HL-60/S4 treated with retinoic acid at 250 ng/mL for 4 days and 3 days (cell line): ENCODE results near the gene CENPP.

Source experiments
- in situ Hi-C: fragments of 300-500 bp; cut with MboI; formaldehyde crosslinking; loops from 2 replicates; pipeline ENCODE4 v1.7.0; 2022; ENCODE audit warnings: low sequenced_read_pairs

CENPP gene

DNA sequence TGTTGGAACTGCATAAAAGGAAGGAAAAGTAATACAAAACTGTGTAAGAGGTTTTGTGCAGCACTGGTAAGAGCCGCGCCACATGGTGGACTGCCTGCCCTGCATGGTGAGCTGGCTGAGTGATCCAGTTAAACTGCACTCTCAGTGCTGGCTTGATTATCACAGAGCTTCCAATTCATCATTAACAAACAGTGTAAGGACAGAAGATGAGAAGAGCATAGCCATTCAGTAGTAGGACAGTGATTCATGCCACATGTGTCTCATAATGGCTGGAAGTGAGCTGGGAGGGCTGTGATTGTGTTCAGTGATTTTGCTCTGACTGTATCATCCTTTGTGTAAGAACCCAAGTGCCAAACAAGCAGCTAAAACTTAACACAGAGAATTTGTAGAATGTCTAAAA, 142.5 kb downstream of the CENPP start:
- in situ Hi-C loops, result no loop called here

DNA sequence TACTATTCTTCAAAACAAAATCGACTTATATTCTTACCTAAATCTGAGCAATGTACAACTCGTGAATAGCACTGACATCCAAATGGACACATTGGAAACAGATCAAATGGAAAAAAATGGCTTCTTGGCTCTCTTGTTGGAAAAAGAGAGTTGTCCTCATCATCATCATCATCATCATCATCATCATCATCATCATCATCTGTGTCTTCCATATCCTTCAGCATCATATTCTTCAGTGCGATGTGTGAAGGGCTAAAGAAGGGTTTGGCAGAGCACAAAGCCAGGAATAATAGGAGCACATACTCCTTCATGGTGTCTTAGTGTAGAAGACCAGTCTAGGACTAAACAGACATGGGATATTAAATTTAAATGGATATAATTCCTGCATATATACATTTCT, 148.8 kb downstream of the CENPP start:
- in situ Hi-C loops, result no loop called here

DNA sequence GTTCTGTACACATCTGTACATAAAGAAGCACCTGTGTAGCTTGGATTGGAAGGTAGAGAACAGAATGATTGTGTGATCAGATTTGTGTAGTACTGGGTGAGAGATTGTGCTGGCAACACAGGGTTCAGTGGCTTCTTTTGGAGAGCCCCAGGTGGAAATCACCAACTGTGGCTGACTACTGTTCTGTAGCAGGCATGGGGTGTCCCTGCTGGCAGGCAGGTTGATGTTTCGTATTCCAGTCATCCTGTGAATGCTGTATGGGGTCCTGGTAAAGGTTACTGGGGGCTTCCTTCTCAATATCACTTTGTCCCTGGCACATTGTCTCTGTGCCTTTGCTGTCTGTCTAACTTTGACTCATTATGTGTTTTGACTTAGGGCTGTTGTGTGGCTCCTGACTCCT, 151.2 kb downstream of the CENPP start:
- in situ Hi-C loops, result no loop called here

DNA sequence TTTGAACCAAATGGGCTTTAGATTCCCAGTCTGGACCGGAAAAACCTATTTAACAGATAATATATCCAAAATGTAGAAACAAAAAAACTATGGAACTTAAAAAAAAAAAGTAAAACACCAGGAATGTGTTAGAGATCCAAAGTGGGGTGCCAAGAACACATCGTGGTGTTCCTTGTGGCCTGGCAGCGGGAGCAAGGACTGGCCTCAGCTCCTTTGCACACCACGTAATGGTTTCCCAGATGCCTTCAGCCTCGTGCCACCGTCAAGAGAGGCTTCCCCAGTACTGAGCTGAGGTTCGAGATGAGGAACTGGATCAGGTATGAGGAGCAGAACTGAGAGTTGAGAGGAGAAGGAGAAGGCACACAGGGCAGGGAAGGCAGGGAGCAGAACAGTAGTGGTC, 153.0 kb downstream of the CENPP start:
- in situ Hi-C loops, result no loop called here

- in situ Hi-C loops, result no loop called here
Observed at GRCh38 chr9:92479346-92479745, 153.6 kb downstream of the CENPP start.

DNA sequence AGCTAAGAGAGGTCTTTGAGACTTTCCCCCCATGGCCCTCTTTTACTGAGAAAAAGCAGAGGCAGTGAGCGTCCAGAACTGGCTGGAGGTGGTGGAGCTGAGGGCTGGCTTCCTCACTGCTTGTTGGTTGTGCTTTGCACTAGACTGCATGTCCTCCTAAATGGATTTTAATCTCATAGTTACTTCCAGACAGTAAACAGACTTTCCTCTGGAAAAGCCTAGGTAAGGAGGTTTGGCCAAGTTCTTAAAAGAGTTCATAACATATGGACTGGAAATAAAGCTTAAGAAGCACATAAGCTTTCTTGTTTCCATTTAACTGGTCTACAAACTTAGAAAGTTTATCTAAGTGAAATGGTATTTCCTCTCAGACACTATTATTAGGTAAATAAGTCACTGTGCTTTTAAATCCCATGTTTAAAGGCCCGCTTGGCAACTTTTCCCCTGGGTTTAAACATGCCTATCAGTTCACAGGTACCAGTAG, 154.6 kb downstream of the CENPP start:
- in situ Hi-C loops, result no loop called here

- in situ Hi-C loops, result no loop called here
Observed at GRCh38 chr9:92480986-92481633, 155.4 kb downstream of the CENPP start.

DNA sequence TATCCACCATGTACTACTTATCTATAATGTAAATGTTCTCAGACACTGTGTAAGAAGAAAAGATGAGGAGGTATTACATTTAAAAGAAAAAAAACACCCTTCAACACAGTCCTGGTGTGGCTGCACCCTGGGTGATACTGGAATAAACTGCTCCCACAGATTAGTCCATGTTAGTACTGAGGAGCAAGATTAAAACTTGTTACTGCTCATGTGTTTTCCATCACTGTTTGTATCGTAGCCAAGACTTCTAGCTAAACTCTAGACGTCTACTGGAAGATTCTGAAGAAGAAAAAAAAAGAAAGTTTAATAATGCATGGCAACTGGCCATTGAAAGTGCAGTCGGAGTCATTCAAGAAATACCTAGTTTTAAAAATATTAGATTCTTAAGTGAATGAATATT, 156.6 kb downstream of the CENPP start, which contains the start of gene ASPN:
Gene ASPN (minus strand): TSS at position 178 of the 400 bp plus-strand sequence.
- in situ Hi-C loops, result no loop called here

DNA sequence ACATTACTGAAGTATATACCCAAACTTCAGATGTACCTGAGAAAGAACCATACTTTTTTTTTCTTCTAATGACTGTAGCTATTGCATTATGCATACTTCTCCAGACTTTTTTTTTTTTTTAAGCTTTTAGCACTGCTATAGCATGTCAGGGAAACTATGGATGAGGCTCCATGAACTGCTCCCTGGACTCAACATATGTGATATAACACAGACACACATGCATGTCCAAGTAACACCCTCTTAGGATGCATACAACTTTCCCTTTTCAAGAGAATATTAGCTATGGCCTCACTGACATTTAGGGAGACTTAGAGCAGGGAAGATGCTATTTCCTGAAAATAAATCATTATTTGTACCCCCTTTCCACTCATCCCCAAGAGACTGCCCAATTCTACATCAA, 157.1 kb downstream of the CENPP start:
- in situ Hi-C loops, result no loop called here

- in situ Hi-C loops, result no loop called here
Observed at GRCh38 chr9:92483627-92484545, 158.1 kb downstream of the CENPP start.

DNA sequence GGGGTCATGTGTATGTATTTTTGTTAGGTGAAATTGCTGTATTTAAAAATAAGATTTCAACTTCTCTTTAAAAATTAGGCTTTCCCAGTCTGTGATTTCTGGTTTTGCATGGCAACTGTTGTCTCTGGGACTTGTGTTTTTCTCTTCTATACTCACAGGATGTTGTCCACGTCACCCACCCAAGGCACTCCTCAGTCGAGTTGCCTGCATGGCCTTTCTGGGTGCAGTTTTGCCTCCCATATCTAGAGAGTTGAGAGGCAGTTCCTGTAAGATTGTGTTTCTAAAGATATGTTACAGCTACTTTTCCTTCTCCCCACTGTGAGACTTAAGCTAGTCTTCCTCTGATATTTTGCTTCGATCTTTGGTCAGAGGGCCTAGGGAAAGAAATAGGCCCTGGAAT, 158.8 kb downstream of the CENPP start:
- in situ Hi-C loops, result no loop called here

DNA sequence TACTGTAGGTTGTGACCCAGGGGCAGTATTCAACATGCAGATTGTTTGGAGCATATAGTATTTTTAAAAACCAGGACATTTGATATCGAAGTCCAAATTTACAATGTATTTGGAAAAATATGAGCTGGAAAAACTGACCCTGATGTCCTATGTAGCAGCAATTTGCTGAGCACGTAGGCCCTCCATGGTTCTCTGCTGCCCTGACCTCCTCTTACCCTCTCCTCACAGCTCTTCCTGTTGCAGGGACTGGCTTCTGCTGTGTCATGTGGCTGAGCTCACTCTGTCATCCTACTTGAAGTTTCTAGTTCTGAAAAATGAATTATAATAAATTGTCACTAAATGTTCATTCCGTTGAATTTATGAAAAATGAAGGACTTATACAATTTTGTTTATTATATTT, 160.6 kb downstream of the CENPP start:
- in situ Hi-C loops, result no loop called here

GRCh38 chr9:92488681-92489550, 163.2 kb downstream of the CENPP start:
- in situ Hi-C loops, result no loop called here

DNA sequence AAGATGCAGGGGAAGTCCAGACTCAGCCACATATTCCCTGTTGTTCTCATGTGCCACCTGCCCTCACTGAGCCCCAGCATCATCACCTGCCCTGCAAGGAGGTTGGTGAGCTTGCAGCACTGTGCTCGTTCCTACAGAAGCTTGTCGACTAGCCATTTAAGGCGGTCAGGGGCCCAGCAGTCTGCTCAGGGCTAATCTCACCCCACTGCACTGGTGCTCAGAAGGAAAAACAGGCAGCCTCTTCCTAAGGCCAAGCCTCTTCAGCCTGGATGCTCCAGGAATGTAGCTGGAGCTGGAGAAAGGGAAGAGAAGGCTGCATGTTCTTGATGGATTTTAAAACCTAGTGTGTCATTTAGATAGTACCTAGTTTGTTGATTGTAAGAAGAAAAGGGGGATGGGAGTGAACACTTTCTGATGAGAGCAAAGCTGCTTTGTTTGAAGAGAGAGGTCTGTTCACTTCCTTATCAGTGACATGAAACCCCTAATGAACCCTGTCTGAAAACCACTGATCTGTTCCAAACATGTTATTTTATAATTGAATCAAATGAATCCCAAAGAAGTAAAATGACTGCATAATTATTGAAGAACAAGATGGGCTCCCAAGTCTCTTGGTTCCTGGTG, 167.1 kb downstream of the CENPP start:
- in situ Hi-C loops, result no loop called here

- in situ Hi-C loops, result no loop called here
Observed at GRCh38 chr9:92493749-92494387, 168.1 kb downstream of the CENPP start.

DNA sequence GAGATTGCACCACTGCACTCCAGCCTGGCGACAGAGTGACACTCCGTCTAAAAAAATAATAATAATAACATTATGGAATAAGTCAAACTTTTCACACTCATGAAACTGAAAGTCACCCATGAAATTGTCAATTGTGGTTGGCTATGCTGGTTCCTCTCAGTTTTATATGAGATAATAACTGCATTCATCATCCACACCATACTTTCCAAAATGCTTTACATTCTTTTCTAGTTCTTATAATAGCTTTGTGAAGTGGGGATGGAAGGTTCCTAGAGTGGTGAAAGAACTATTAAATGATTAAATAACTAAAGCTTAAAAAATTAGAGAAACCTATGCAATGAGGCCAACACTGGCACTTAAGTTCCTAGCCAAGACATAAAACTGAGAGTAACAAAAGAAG, 169.1 kb downstream of the CENPP start:
- in situ Hi-C loops, result no loop called here

DNA sequence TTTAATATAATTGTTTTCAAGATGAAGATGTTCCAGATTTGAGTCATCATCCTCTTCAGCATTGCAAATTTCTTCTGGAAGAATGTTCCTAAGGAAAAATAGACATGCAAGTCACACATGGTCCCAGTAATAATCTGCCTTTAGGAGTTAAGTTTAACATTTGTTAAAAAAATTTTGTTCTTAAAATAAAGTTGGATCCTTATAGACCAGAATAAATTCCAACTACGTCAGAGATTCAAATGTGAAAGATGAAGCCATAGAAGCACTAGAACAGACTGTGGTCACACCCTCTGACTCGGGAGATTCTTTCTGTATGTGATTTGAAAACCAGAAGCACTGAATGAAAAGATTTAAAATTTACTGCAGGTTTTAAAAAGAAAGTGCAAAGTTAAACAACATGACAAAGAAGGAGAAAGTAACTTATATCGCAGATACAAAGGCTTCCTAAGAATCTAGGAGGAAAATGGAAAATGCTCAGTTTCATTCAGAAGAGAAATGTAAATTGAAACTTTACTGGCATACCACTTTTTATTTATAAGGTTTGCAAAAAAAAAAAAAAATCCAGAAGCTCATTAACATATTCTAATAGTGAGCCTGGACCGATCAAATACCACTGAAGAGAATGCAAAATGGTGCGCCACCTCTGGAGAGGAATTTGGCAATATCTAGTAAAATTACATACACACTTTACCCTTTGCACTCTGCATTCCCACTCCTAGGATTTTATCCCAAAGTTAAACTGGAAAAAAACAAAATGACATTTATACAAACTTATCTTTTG, 170.8 kb downstream of the CENPP start:
- in situ Hi-C loops, result no loop called here

DNA sequence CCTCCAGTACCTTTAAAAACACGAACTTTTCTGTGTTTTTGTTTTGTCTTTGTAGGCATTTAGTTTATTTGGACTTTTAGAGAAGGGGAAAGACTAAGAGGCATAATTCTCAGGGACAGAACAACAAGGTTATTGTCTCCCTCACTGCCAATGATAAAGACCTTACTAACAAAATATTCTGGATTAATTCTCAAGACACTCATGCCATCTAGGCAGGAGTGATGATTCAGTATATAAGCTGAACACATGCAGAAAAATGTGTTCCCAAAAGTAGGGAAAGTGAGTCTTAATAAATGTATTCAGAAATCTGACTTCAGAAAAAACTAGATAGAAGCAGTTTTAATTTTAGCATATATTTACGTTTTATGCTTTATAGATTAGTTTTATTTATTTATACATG, 173.9 kb downstream of the CENPP start:
- in situ Hi-C loops, result no loop called here

DNA sequence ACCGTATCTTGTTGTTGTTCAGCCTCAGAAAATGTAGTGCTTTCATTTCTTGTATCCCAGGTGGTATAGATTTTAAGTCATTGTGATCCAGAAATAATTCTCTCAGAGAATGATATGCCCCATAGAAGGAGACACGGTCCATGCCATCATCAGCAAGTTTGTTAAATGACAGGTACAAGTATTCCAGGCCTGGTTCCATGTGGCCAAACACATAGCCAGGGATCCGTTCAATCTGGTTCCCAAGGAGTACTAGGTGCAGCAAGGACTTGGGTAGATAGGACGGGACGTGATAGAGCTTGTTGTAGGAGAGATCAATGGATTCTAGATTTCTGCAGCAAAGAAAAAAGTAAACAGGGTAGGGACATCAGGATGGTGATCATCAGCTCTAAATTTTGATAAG, 175.0 kb downstream of the CENPP start:
- in situ Hi-C loops, result no loop called here
